Fibroblast of villous mesenchyme (primary cell): ENCODE results near the gene NFAT5. TPM values are rescaled to one million over a fixed set of nuclear protein-coding genes. Genes with fewer than 3 reads are reported as not detected.
"Not testable (repeated sequence)": the region's sequence is repeated elsewhere in the genome, so short reads cannot be mapped to it uniquely, and the experiment has no call there.

Experiments used
- DNase-seq: peaks from one replicate; pipeline ENCODE4 v3.0.0-alpha.2; 2010; ENCODE audit warnings: low read depth
- H3K4me3 ChIP-seq: 2 replicates; pipeline ENCODE4 v1.5.1; 2011; ENCODE audit warnings: low read depth, mild to moderate bottlenecking, low read length
- total RNA-seq: library from RNA; depleted of rRNA; stranded (reverse); fragments of >200 nt; gene quantifications from 2 replicates; pipeline ENCODE4 v1.2.3, GENCODE V29; 2012
- TF ChIP-seq, protein P1 (sequence below): IDR thresholded peaks from 2 replicates; pipeline ENCODE4 v1.5.1; 2012; ENCODE audit warnings: low read depth, mild to moderate bottlenecking, low read length; ENCODE audit not compliant: insufficient read depth

The NFAT5 gene
- total RNA-seq, 1 donor, result 69.1 TPM

DNA sequence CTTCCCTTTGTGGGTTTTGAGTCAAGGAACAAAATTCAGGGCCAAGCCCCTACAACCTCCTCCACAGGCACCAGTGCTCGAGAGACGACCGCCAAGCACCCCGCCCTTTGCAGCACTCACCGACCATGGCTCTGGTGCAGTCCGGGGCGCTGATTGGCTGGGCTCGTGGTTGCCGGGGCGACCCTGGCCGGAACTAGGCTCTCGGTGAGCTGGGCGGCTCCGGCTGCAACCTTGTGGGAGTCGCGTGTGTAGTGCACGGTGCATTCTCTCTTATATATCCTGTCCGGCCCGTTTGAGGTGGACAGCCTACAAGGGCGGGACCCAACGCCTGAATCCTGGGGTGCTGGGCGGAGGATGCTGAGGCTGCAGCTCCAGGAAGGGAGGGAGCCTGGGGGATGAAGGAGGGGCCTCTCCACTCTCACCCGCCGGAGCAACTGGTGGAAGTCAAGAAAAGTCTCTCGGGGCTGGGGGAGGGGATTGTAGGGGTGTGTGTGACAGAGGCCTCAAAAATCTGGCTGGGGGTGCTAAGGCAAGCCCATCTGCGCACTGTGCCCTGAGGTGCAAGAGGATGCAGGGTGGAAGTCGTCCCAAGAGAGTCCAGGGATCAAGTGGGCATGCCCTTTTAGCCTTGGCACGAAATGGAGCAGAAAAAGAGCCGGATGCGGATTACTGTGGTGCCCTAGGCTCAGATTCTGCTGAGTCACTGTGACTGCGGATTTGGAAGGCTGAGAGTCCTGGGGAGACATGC, 160.7 kb downstream of the NFAT5 start, which contains the start of gene NQO1:
TSS of gene NQO1 (minus strand) at position 248 of the 748 bp plus-strand sequence. CDS start at position 127, 121 bp downstream.
- TF ChIP-seq, protein P1, sequence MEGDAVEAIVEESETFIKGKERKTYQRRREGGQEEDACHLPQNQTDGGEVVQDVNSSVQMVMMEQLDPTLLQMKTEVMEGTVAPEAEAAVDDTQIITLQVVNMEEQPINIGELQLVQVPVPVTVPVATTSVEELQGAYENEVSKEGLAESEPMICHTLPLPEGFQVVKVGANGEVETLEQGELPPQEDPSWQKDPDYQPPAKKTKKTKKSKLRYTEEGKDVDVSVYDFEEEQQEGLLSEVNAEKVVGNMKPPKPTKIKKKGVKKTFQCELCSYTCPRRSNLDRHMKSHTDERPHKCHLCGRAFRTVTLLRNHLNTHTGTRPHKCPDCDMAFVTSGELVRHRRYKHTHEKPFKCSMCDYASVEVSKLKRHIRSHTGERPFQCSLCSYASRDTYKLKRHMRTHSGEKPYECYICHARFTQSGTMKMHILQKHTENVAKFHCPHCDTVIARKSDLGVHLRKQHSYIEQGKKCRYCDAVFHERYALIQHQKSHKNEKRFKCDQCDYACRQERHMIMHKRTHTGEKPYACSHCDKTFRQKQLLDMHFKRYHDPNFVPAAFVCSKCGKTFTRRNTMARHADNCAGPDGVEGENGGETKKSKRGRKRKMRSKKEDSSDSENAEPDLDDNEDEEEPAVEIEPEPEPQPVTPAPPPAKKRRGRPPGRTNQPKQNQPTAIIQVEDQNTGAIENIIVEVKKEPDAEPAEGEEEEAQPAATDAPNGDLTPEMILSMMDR, result no peak
- H3K4me3 ChIP-seq, result peak within 1 kb of the TSS; percentile 71
- peak; percentile 97 for DNase-seq

GRCh38 chr16:69727916-69728270, 162.1 kb downstream of the NFAT5 start:
- DNase-seq, result no peak
- TF ChIP-seq, protein P1, result no peak
- H3K4me3 ChIP-seq, result no peak overlapping the region

DNA sequence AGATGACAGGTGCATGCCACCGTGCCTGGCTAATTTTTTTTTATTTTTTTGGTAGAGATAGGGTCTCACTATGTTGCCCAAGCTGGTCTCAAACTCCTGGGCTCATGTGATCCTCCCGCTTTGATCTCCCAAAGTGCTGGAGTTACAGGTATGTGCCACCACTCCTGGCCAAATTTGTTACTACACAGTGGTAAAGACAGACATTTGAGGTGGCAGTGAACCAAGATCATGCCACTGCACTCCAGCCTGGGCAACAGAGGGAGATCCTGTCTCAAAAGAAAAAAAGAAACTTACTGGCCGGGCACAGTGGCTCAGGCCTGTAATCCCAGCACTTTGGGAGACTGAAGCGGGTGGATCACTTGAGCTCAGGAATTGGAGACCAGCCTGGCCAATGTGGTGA, 163.3 kb downstream of the NFAT5 start:
- not testable (repeated sequence) for DNase-seq, H3K4me3 ChIP-seq

DNA sequence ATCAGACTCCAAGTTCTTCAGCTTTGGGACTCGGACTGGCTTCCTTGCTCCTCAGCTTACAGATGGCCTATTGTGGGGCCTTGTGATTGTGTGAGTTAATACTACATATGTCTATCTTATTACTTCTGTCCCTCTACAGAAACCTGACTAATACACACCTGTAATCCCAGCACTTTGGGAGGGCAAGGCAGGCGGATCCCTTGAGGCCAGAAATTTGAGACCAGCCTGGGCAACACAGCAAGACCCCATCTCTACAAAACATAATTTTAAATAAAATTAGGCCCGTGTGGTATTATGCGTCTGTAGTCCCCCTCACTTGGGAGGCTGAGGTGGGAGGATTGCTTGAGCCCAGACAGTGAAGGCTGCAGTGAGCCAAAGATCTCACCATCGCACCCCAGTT, 165.5 kb downstream of the NFAT5 start:
- not testable (repeated sequence) for H3K4me3 ChIP-seq, DNase-seq

DNA sequence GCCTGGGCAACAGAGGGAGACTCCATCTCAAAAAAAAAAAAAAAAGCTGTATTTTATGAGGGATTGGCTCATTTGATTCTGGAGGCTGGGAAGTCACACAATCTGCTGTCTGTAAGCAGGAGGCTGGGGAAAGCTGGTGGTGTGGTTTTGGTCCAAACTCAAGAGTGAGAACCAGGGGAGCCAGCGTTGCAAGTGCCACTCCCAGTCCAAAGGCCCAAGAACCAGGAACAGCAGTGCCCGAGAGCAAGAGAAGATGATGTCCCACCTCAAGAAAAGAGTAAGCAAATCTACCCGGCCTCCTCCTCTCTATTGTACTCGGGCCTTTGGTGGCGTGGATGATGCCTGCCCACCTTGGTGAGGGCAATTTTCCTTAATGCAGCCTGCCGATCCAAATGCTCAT, 166.3 kb downstream of the NFAT5 start:
- TF ChIP-seq, protein P1, result no peak
- no peak for DNase-seq
- H3K4me3 ChIP-seq, result no peak overlapping the region

GRCh38 chr16:69741519-69741918, 175.8 kb downstream of the NFAT5 start:
- TF ChIP-seq, protein P1, result no peak
- DNase-seq, result peak; percentile 22
- no peak overlapping the region for H3K4me3 ChIP-seq

DNA sequence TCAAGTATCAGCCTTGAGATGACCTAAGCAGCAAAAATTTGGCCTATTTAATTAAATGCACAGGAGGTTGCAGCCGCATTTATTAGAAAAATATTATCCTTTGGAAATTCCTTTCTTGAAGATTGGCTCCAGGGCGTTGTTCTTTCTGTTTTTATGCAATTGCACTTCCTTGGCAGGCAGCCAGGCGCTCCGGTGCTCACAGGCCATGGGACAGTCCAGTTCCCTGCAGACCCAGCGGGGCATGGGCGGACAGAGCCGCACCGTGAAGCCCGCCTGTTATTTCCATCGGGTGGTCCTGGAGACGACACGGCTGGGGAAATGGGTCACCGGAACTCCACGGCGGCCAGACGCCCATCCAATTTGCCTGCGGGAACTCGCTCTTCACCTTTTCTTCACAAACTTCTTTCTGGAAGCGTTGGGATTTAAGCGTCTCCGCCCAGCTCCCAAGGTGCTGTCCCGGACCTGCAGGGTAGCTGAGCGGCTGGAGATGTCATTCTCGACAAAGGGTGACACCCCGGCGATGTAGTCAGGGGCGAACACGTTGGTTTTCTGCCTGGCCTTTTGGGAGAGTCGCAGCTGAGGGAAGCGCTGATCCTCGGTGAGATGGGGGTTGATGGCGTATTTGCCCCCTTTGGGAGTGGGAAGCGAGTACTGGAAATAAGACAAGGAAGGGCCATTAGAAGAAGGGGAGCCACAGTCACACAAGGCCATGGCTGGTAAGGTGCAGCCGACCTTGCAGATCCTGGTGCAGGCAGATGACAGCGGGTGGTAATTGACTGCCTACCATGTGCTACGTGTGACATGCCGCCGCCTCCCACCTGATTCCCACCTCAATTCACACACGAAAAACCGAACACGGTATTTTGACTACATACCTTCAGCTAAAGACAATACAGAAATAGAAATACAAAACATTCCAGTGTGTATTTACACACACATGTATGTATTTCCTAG, 176.5 kb downstream of the NFAT5 start:
- H3K4me3 ChIP-seq, result no peak overlapping the region
- DNase-seq, result peak; percentile 65
- TF ChIP-seq, protein P1, result no peak
